Ascending aorta (tissue), 2 donors: ENCODE data around the gene EPB41L5. TPM values are rescaled to one million over a fixed set of nuclear protein-coding genes. Genes with fewer than 3 reads are reported as not detected.
"Not testable (repeated sequence)": the region's sequence is repeated elsewhere in the genome, so short reads cannot be mapped to it uniquely, and the experiment has no call there.

Experiments
- DNase-seq, 2 donors: peaks; one replicate each; pipeline ENCODE4 v3.0.0-alpha.2; 2019; ENCODE audit warnings: low spot score in 2 of 2
- H3K27ac ChIP-seq, 2 donors: fragments of 200-600 bp; sonication (generic); one replicate each; pipeline ENCODE4 v1.5.1; 2016 to 2017; ENCODE audit warnings: mild to moderate bottlenecking in 1 of 2
- H3K27me3 ChIP-seq: fragments of 200-600 bp; sonication (generic); one replicate; pipeline ENCODE4 v1.5.1; 2017
- H3K36me3 ChIP-seq, 2 donors: fragments of 200-600 bp; sonication (generic); one replicate each; pipeline ENCODE4 v1.5.1; 2016
- H3K4me1 ChIP-seq, 2 donors: fragments of 200-600 bp; sonication (generic); one replicate each; pipeline ENCODE4 v1.5.1; 2016 to 2017; ENCODE audit warnings: mild to moderate bottlenecking in 1 of 2
- H3K4me3 ChIP-seq, 2 donors: fragments of 200-600 bp; sonication (generic); one replicate each; pipeline ENCODE4 v1.5.1; 2016 to 2017; ENCODE audit warnings: mild to moderate bottlenecking in 1 of 2
- H3K9me3 ChIP-seq, 2 donors: fragments of 200-600 bp; sonication (generic); one replicate each; pipeline ENCODE4 v1.5.1; 2016
- intact Hi-C: fragments of 100-400 bp; cut with DNase I; formaldehyde crosslinking; loops from one replicate; pipeline ENCODE4 v1.15.1; 2023
- total RNA-seq: library from RNA; depleted of rRNA; stranded (reverse); fragments of >200 nt; gene quantifications from one replicate; pipeline ENCODE4 v1.1.0, GENCODE V29; 2016
- TF ChIP-seq, protein P1 (sequence below), 3 experiments: fragments of 200-600 bp in 2 of 3; fragments of 450-650 bp in 1 of 3; sonication (generic) in 2 of 3; IDR thresholded peaks; one replicate each; pipeline ENCODE4 v1.5.1; 2016 to 2019; ENCODE audit warnings: antibody characterized with exemption in 3 of 3, mild to moderate bottlenecking in 1 of 3, moderate library complexity in 1 of 3

Gene EPB41L5
- total RNA-seq, 1 donor from 2014 or later: 11.7 TPM

DNA sequence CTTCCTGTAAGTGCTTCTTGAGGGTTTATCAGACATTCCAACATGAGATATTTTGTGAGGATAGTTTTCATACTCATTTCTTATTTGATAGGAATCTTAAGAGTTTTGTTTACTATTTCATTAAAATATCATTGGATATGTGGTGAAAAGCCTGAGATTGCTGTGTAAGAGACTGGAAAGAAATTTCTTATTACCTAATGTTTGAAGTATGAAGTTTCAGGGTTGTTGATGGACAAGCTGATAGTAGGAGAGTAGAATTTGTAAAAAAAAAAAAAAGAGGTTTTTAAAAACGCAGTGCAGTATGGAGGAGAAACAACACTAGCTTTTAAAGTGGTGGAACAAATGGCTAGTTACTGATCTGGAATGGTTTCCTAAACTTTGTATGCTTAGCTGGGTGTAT, 7.7 kb downstream of the EPB41L5 start:
- DNase-seq: no peak
- intact Hi-C loops: no loop called here
- TF ChIP-seq, protein P1, sequence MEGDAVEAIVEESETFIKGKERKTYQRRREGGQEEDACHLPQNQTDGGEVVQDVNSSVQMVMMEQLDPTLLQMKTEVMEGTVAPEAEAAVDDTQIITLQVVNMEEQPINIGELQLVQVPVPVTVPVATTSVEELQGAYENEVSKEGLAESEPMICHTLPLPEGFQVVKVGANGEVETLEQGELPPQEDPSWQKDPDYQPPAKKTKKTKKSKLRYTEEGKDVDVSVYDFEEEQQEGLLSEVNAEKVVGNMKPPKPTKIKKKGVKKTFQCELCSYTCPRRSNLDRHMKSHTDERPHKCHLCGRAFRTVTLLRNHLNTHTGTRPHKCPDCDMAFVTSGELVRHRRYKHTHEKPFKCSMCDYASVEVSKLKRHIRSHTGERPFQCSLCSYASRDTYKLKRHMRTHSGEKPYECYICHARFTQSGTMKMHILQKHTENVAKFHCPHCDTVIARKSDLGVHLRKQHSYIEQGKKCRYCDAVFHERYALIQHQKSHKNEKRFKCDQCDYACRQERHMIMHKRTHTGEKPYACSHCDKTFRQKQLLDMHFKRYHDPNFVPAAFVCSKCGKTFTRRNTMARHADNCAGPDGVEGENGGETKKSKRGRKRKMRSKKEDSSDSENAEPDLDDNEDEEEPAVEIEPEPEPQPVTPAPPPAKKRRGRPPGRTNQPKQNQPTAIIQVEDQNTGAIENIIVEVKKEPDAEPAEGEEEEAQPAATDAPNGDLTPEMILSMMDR (IDR thresholded peaks at IDR 0.05): no peak
- peaks cover 0 to 13% of the 10 kb centered on the region in 2 donors for H3K9me3 ChIP-seq
- H3K4me3 ChIP-seq: no peak overlapping the region
- H3K36me3 ChIP-seq: no peaks in the 10 kb centered on the region
- H3K27me3 ChIP-seq: no peaks in the 10 kb centered on the region
- H3K4me1 ChIP-seq: no peaks in the 10 kb centered on the region
- no peak overlapping the region for H3K27ac ChIP-seq

GRCh38 chr2:120022505-120022904, 9.6 kb downstream of the EPB41L5 start:
- H3K27me3 ChIP-seq, intact Hi-C loops, H3K36me3 ChIP-seq, H3K27ac ChIP-seq, H3K4me1 ChIP-seq, H3K4me3 ChIP-seq, DNase-seq: not testable (repeated sequence)
- peaks cover 0 to 22% of the 10 kb centered on the region in 2 donors for H3K9me3 ChIP-seq

GRCh38 chr2:120026890-120027289, 14.0 kb downstream of the EPB41L5 start:
- Histone ChIP-seq H3K4me3 (no peak overlapping the region), H3K27me3 (no peaks in the 10 kb centered on the region), H3K36me3 (no peaks in the 10 kb centered on the region), H3K27ac (no peak overlapping the region), H3K9me3 (peaks cover 0 to 22% of the 10 kb centered on the region in 2 donors), H3K4me1 (no peaks in the 10 kb centered on the region)
- DNase-seq: no peak
- intact Hi-C loops: no loop called here
- TF ChIP-seq, protein P1 (IDR thresholded peaks at IDR 0.05): no peak

DNA sequence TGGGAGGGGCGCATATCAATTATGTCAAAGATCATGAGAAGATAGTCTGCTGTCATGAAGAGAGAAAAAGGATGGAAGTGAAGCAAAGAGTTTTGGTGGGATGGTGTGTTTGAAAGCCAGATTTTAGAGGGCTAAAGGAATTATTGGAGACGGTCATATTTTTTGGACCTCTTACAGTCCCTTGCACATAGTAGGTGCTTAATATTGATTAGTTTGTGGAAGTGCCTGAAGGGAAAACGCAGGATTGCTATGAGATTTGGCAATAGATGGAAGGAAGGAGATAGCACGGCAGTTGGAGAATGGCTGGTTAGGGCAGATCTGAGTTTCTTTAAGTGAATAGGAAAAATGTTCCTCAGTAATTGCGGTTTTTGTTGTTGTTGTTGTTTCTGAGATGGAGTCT, 15.9 kb downstream of the EPB41L5 start:
- DNase-seq: no peak
- H3K4me3 ChIP-seq: no peak overlapping the region
- H3K27me3 ChIP-seq: no peaks in the 10 kb centered on the region
- TF ChIP-seq, protein P1 (IDR thresholded peaks at IDR 0.05): no peak
- H3K4me1 ChIP-seq: no peaks in the 10 kb centered on the region
- no peaks in the 10 kb centered on the region for H3K36me3 ChIP-seq
- intact Hi-C loops: no loop called here
- peaks cover 0 to 17% of the 10 kb centered on the region in 2 donors for H3K9me3 ChIP-seq
- no peak overlapping the region for H3K27ac ChIP-seq

- Histone ChIP-seq H3K4me1 (no peaks in the 10 kb centered on the region), H3K9me3 (peaks cover 0 to 12% of the 10 kb centered on the region in 2 donors), H3K36me3 (no peaks in the 10 kb centered on the region), H3K27ac (no peak overlapping the region), H3K27me3 (no peaks in the 10 kb centered on the region), H3K4me3 (no peak overlapping the region)
- TF ChIP-seq, protein P1 (IDR thresholded peaks at IDR 0.05): no peak
- intact Hi-C loops: no loop called here
- no peak for DNase-seq
Measured at GRCh38 chr2:120029672-120030640, 17.1 kb downstream of the EPB41L5 start.

DNA sequence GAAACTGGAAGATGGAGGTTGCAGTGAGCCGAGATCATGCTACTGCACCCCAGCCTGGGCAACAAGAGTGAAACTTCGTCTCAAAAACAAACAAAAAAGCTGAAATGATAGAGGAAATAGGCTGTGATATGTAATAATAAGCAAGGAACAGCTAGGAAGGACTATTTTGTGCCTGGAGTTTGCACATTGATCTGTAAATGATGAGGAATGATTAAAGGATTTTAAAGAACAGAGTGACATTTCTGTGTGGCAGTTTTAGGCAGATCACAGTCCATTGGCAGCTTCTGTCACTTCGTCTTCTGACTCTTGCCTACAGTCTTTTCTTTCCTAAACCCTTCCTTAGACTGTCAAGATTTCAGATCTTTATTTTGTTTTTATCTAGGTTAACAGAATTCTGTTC, 19.4 kb downstream of the EPB41L5 start:
- no peaks in the 10 kb centered on the region for H3K36me3 ChIP-seq
- H3K9me3 ChIP-seq: no peaks in the 10 kb centered on the region
- no peak for DNase-seq
- intact Hi-C loops: no loop called here
- TF ChIP-seq, protein P1 (IDR thresholded peaks at IDR 0.05): no peak
- no peak overlapping the region for H3K27ac ChIP-seq
- H3K4me3 ChIP-seq: no peak overlapping the region
- H3K4me1 ChIP-seq: no peaks in the 10 kb centered on the region
- no peaks in the 10 kb centered on the region for H3K27me3 ChIP-seq
